ENCODE measurements around the gene TARBP2. TPM values are rescaled to one million over a fixed set of nuclear protein-coding genes. Genes with fewer than 3 reads are reported as not detected.

The TARBP2 gene
- polyA plus RNA-seq, 3 donors = 16.6 to 39.4 (median 24.4) TPM

DNA sequence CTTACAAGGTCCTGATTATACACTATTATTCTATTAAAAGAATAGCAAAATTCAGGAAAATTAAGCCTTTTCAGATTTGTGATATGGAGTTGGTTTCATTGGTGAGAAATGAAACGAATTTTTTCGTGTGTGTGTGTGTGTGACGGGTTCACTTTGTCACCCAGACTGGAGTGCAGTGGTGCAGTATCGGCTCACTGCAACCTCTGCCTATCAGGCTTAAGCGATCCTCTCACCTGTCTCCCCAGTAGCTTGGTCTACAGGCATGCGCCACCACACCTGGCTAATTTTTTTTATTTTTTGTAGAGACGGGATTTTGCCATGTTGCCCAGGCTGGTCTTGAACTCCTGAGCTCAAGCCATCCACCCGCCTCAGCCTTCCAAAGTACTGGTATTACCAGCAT is 39.5 kb upstream of the TARBP2 start:
- Mint-ChIP-seq H3K4me3 (no peak overlapping the region), H3K4me1 (no peaks in the 10 kb centered on the region), H3K27me3 (ENCODE audit: low read depth in 3 of 3) (no peaks in the 10 kb centered on the region), H3K27ac (no peak overlapping the region), H3K36me3 (peaks cover 87 to 96% of the 10 kb centered on the region in 2 donors), H3K9me3 (no peaks in the 10 kb centered on the region)
- Histone ChIP-seq H2AFZ (ENCODE audit: insufficient read depth, low read depth, low read length, poor library complexity, severe bottlenecking) (no peak overlapping the region), H3K27me3 (ENCODE audit: control insufficient read depth in 2 of 2, insufficient read depth in 2 of 2, low read length in 2 of 2) (no peaks in the 10 kb centered on the region), H3K27ac (ENCODE audit: low read depth in 1 of 2, low read length in 2 of 2) (no peak overlapping the region), H3K36me3 (replicated peaks in 1 of 2; ENCODE audit: control insufficient read depth in 1 of 2, insufficient read depth in 2 of 2, low read length in 2 of 2) (peaks cover 100% of the 10 kb centered on the region in 2 donors), H3K4me2 (replicated peaks; ENCODE audit: extremely low read depth, low read length, poor library complexity, severe bottlenecking) (no peak overlapping the region), H3K4me3 (replicated peaks in 1 of 3; ENCODE audit: low read depth in 2 of 3, low read length in 3 of 3) (no peak overlapping the region), H3K9ac (ENCODE audit: insufficient read depth, low read length, poor library complexity, severe bottlenecking) (no peak overlapping the region), H4K20me1 (ENCODE audit: insufficient read depth, low read length) (peaks cover 100% of the 10 kb centered on the region), H3K4me1 (ENCODE audit: control insufficient read depth in 1 of 2, insufficient read depth in 2 of 2, low read length in 2 of 2) (no peaks in the 10 kb centered on the region), H3K9me3 (replicated peaks in 1 of 2; ENCODE audit: control insufficient read depth in 1 of 2, insufficient read depth in 1 of 2, low read length in 2 of 2) (no peaks in the 10 kb centered on the region), H3K79me2 (ENCODE audit: insufficient read depth, low read length) (peaks cover 97% of the 10 kb centered on the region)
- intact Hi-C loops (cut with micrococcal nuclease) = no loop called here
- no peak for DNase-seq
- WGBS (ENCODE audit: insufficient coverage) = 100% methylated on average over 8 of the region's 8 CpGs
- TF ChIP-seq, protein P1, sequence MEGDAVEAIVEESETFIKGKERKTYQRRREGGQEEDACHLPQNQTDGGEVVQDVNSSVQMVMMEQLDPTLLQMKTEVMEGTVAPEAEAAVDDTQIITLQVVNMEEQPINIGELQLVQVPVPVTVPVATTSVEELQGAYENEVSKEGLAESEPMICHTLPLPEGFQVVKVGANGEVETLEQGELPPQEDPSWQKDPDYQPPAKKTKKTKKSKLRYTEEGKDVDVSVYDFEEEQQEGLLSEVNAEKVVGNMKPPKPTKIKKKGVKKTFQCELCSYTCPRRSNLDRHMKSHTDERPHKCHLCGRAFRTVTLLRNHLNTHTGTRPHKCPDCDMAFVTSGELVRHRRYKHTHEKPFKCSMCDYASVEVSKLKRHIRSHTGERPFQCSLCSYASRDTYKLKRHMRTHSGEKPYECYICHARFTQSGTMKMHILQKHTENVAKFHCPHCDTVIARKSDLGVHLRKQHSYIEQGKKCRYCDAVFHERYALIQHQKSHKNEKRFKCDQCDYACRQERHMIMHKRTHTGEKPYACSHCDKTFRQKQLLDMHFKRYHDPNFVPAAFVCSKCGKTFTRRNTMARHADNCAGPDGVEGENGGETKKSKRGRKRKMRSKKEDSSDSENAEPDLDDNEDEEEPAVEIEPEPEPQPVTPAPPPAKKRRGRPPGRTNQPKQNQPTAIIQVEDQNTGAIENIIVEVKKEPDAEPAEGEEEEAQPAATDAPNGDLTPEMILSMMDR (IDR thresholded peaks at IDR 0.05) = no peak

DNA sequence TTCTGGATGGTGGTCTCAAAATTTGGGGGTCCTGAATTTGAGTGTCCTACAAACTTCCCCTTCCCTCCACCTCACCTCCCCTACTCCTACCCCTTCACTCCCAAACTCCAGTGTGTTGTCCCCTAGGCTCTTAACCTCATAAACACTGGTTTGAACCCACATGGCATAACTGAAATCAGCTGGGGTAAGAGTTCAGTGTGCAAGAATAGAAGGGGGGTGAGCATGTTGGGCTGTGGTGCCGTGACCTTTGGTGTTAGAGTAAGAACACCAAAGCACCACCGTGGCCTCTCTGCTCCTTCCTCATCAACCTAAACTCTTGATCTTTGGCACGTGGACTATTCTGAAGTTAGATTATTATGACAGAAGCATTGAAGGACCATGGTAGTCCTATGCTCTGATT is 38.1 kb upstream of the TARBP2 start:
- Mint-ChIP-seq H3K36me3 (peaks cover 94 to 98% of the 10 kb centered on the region in 2 donors), H3K4me3 (no peak overlapping the region), H3K4me1 (no peaks in the 10 kb centered on the region), H3K27me3 (ENCODE audit: low read depth in 3 of 3) (no peaks in the 10 kb centered on the region), H3K27ac (peak overlapping the region in 2 of 7 donors; percentile 7 to 18), H3K9me3 (no peaks in the 10 kb centered on the region)
- no peaks in the 10 kb centered on the region for H3K27me3 ChIP-seq (ENCODE audit: control insufficient read depth in 2 of 2, insufficient read depth in 2 of 2, low read length in 2 of 2)
- no peaks in the 10 kb centered on the region for H3K9me3 ChIP-seq (replicated peaks in 1 of 2; ENCODE audit: control insufficient read depth in 1 of 2, insufficient read depth in 1 of 2, low read length in 2 of 2)
- H4K20me1 ChIP-seq (ENCODE audit: insufficient read depth, low read length) = peaks cover 100% of the 10 kb centered on the region
- no peak overlapping the region for H3K9ac ChIP-seq (ENCODE audit: insufficient read depth, low read length, poor library complexity, severe bottlenecking)
- DNase-seq = no peak
- no peak overlapping the region for H3K4me3 ChIP-seq (replicated peaks in 1 of 3; ENCODE audit: low read depth in 2 of 3, low read length in 3 of 3)
- intact Hi-C loops (cut with micrococcal nuclease) = no loop called here
- H2AFZ ChIP-seq (ENCODE audit: insufficient read depth, low read depth, low read length, poor library complexity, severe bottlenecking) = no peak overlapping the region
- no peak overlapping the region for H3K27ac ChIP-seq (ENCODE audit: low read depth in 1 of 2, low read length in 2 of 2)
- peaks cover 100% of the 10 kb centered on the region in 2 donors for H3K36me3 ChIP-seq (replicated peaks in 1 of 2; ENCODE audit: control insufficient read depth in 1 of 2, insufficient read depth in 2 of 2, low read length in 2 of 2)
- H3K4me2 ChIP-seq (replicated peaks; ENCODE audit: extremely low read depth, low read length, poor library complexity, severe bottlenecking) = no peak overlapping the region
- peaks cover 97% of the 10 kb centered on the region for H3K79me2 ChIP-seq (ENCODE audit: insufficient read depth, low read length)
- TF ChIP-seq, protein P1 (IDR thresholded peaks at IDR 0.05) = no peak
- WGBS (ENCODE audit: insufficient coverage) = no CpG with 5 or more reads among the region's 3 CpGs
- no peaks in the 10 kb centered on the region for H3K4me1 ChIP-seq (ENCODE audit: control insufficient read depth in 1 of 2, insufficient read depth in 2 of 2, low read length in 2 of 2)

Data from CD14-positive monocyte (primary cell).